ENCODE data around the gene MYO7B.
A peak's percentile ranks its signal among the peaks of the same experiment; 100 is the strongest.

MYO7B gene

DNA sequence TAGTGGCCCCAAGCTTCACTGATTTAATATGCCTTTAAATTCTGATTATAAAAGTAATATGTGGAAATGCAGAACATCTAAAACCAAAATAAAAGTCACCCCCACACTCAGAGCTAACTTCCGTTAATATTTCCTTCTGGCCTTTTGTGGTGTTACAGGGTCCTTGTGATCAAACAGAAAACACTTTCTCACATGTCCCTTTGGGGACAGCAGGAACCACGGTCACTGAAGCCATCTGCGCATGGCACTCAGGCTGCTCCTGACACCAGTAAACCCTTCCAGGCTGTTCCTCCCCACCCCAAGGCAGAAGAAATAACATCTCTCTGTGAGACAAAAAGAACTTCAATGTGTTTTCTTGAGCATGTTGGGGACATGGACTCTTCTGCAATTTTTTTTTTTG lies 85.4 kb downstream of the MYO7B start:
- CTCF ChIA-PET = interaction anchor here (0.8 kb wide), 1 partner anchor 32 kb away, joined by 3 read pairs; no protein-coding TSS in a partner anchor
- no peaks in the 10 kb centered on the region for H3K27me3 ChIP-seq (replicated peaks in 2 of 5; ENCODE audit: control insufficient read depth in 4 of 5, insufficient read depth in 5 of 5, low read length in 4 of 5)
- WGBS (ENCODE audit: insufficient coverage) = 0% methylated on average over 1 of the region's 3 CpGs
- peaks cover 0 to 39% (median 22%) of the 10 kb centered on the region in 4 experiments for H3K4me1 ChIP-seq (ENCODE audit: control extremely low read depth in 1 of 4, control insufficient read depth in 4 of 4, insufficient read depth in 4 of 4, low read length in 3 of 4)
- H3K27ac ChIP-seq (ENCODE audit: insufficient read depth in 1 of 2, low read depth in 1 of 2, low read length in 2 of 2, poor library complexity in 1 of 2, severe bottlenecking in 2 of 2) = no peak overlapping the region
- H3K9me3 ChIP-seq (ENCODE audit: control extremely low read depth in 1 of 5, control insufficient read depth in 4 of 5, insufficient read depth in 2 of 5, low read depth in 1 of 5, low read length in 4 of 5) = no peaks in the 10 kb centered on the region
- POLR2A ChIA-PET = no interaction called here
- no peak overlapping the region for H3K4me3 ChIP-seq (ENCODE audit: control insufficient read depth in 1 of 7, extremely low read depth in 1 of 7, insufficient read depth in 4 of 7, low read depth in 2 of 7, low read length in 6 of 7)
- peak; percentile 39 to 75 (median 65) for DNase-seq
- no peaks in the 10 kb centered on the region for H3K36me3 ChIP-seq (ENCODE audit: control insufficient read depth in 4 of 4, insufficient read depth in 4 of 4, low read length in 3 of 4)

DNA sequence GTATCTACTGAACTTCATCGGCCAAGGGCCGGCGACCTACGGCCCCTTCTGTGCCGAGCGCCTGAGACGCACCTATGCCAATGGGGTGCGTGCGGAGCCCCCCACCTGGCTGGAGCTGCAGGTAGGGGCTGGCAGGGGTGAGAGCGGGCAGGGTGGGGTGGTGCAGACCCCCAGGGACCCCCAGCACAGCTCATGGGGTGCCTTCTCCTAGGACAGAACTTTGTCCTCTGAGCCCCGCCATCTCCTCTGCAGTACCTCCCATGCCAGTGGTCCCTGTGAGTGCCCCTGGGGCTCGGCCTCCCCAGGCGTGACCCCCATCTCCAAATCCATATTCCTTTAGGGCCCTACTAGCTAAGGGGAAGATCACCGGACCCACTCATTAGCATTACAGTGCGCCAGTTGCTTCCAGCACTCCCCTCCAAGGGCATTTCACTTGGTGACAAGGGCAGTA lies 86.5 kb downstream of the MYO7B start:
- Histone ChIP-seq H3K9me3 (ENCODE audit: control extremely low read depth in 1 of 5, control insufficient read depth in 4 of 5, insufficient read depth in 2 of 5, low read depth in 1 of 5, low read length in 4 of 5) (no peaks in the 10 kb centered on the region), H3K27ac (ENCODE audit: insufficient read depth in 1 of 2, low read depth in 1 of 2, low read length in 2 of 2, poor library complexity in 1 of 2, severe bottlenecking in 2 of 2) (no peak overlapping the region), H3K4me1 (ENCODE audit: control extremely low read depth in 1 of 4, control insufficient read depth in 4 of 4, insufficient read depth in 4 of 4, low read length in 3 of 4) (peaks cover 0 to 32% (median 18%) of the 10 kb centered on the region in 4 experiments), H3K36me3 (ENCODE audit: control insufficient read depth in 4 of 4, insufficient read depth in 4 of 4, low read length in 3 of 4) (no peaks in the 10 kb centered on the region), H3K4me3 (ENCODE audit: control insufficient read depth in 1 of 7, extremely low read depth in 1 of 7, insufficient read depth in 4 of 7, low read depth in 2 of 7, low read length in 6 of 7) (no peak overlapping the region), H3K27me3 (replicated peaks in 2 of 5; ENCODE audit: control insufficient read depth in 4 of 5, insufficient read depth in 5 of 5, low read length in 4 of 5) (no peaks in the 10 kb centered on the region)
- POLR2A ChIA-PET = no interaction called here
- WGBS (ENCODE audit: insufficient coverage) = 100% methylated on average over 9 of the region's 15 CpGs
- DNase-seq = no peak
- CTCF ChIA-PET = interaction anchor here (0.6 kb wide), 1 partner anchor 1318 kb away, joined by 3 read pairs; no protein-coding TSS in a partner anchor

DNA sequence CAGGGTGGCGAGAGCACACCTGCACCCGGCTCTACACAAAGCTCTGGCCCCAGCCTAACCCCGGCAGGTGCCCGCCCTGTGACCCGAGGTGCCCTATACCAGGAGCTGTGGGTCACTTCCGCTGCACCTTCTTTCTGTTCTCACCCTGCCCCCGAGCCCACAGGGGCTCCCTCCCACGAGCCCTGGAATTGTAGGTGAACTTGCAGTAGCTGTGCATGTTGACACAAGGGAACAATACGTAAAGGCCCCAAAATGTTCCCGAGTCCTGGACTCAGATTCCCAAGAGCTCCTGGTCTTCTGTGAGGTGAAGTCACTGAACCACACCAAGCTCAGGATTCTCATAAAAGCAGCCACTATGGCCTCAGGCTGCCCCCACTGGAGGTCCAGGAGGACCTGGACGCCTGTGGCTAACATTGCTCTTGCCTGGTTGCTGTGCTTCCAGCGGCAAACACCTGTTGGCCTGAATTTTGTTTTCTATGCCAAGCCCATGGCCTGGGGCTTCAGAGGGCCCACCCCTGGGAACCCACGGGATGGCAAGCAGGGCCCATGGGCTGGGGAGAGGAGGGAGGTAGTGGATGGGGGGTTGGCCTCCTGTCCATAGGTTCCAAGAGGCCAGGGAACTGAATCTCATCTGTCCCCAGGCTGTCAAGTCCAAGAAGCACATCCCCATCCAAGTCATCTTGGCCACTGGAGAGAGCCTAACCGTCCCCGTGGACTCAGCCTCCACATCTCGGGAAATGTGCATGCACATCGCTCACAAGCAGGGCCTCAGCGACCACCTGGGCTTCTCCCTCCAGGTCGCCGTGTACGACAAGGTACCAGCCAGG lies 87.3 kb downstream of the MYO7B start:
- no peaks in the 10 kb centered on the region for H3K9me3 ChIP-seq (ENCODE audit: control extremely low read depth in 1 of 5, control insufficient read depth in 4 of 5, insufficient read depth in 2 of 5, low read depth in 1 of 5, low read length in 4 of 5)
- no peaks in the 10 kb centered on the region for H3K36me3 ChIP-seq (ENCODE audit: control insufficient read depth in 4 of 4, insufficient read depth in 4 of 4, low read length in 3 of 4)
- WGBS (ENCODE audit: insufficient coverage) = 98% methylated on average over 16 of the region's 21 CpGs
- no peak overlapping the region for H3K4me3 ChIP-seq (ENCODE audit: control insufficient read depth in 1 of 7, extremely low read depth in 1 of 7, insufficient read depth in 4 of 7, low read depth in 2 of 7, low read length in 6 of 7)
- H3K27ac ChIP-seq (ENCODE audit: insufficient read depth in 1 of 2, low read depth in 1 of 2, low read length in 2 of 2, poor library complexity in 1 of 2, severe bottlenecking in 2 of 2) = no peak overlapping the region
- POLR2A ChIA-PET = no interaction called here
- DNase-seq = no peak
- H3K4me1 ChIP-seq (ENCODE audit: control extremely low read depth in 1 of 4, control insufficient read depth in 4 of 4, insufficient read depth in 4 of 4, low read length in 3 of 4) = peaks cover 0 to 31% (median 18%) of the 10 kb centered on the region in 4 experiments
- H3K27me3 ChIP-seq (replicated peaks in 2 of 5; ENCODE audit: control insufficient read depth in 4 of 5, insufficient read depth in 5 of 5, low read length in 4 of 5) = no peaks in the 10 kb centered on the region
- CTCF ChIA-PET = no interaction called here

DNA sequence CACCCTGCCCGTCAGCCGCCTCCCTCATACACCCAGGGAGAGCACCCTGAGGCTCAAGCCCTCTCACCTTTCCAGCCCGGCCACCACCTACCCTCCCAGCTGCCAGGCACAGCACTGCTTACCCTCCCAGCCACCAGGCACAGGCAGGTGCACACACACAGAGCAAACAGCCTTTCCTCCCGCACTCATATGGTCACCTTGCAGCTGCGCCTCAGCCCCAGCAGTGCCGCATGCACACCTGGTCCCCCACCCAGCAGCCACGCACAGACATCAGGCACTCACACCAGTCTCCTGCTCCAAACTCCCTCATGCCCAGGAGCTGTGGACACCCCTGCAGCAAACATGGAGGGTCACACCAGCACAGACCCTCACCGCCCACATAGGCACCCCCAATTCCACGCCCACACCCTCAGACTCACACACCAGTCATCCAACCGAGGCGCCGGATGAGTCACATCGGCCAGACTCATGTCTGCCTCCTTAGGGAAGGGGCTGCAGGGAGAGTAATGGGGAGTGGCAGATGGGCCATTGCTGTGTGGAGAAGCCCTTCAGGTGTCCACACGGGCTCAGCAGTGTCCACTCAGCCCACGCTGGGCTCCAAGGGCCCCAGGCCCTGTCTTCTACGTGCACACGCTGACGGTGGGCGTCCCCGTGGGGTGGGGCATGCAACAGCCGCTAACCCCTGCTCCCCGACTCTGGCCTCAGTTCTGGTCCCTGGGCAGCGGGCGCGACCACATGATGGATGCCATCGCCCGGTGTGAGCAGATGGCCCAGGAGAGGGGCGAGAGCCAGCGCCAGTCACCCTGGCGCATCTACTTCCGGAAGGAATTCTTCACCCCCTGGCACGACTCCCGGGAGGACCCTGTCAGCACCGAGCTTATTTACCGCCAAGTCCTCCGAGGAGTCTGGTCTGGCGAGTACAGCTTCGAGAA lies 88.2 kb downstream of the MYO7B start:
- peaks cover 0 to 28% (median 18%) of the 10 kb centered on the region in 4 experiments for H3K4me1 ChIP-seq (ENCODE audit: control extremely low read depth in 1 of 4, control insufficient read depth in 4 of 4, insufficient read depth in 4 of 4, low read length in 3 of 4)
- no peak overlapping the region for H3K27ac ChIP-seq (ENCODE audit: insufficient read depth in 1 of 2, low read depth in 1 of 2, low read length in 2 of 2, poor library complexity in 1 of 2, severe bottlenecking in 2 of 2)
- 97% methylated on average over 30 of the region's 38 CpGs for WGBS (ENCODE audit: insufficient coverage)
- POLR2A ChIA-PET = no interaction called here
- no peak for DNase-seq
- no peaks in the 10 kb centered on the region for H3K9me3 ChIP-seq (ENCODE audit: control extremely low read depth in 1 of 5, control insufficient read depth in 4 of 5, insufficient read depth in 2 of 5, low read depth in 1 of 5, low read length in 4 of 5)
- CTCF ChIA-PET = interaction anchor here (1.8 kb wide), 1 partner anchor 33 kb away, joined by 6 read pairs; no protein-coding TSS in a partner anchor
- no peaks in the 10 kb centered on the region for H3K36me3 ChIP-seq (ENCODE audit: control insufficient read depth in 4 of 4, insufficient read depth in 4 of 4, low read length in 3 of 4)
- no peaks in the 10 kb centered on the region for H3K27me3 ChIP-seq (replicated peaks in 2 of 5; ENCODE audit: control insufficient read depth in 4 of 5, insufficient read depth in 5 of 5, low read length in 4 of 5)
- H3K4me3 ChIP-seq (ENCODE audit: control insufficient read depth in 1 of 7, extremely low read depth in 1 of 7, insufficient read depth in 4 of 7, low read depth in 2 of 7, low read length in 6 of 7) = no peak overlapping the region

DNA sequence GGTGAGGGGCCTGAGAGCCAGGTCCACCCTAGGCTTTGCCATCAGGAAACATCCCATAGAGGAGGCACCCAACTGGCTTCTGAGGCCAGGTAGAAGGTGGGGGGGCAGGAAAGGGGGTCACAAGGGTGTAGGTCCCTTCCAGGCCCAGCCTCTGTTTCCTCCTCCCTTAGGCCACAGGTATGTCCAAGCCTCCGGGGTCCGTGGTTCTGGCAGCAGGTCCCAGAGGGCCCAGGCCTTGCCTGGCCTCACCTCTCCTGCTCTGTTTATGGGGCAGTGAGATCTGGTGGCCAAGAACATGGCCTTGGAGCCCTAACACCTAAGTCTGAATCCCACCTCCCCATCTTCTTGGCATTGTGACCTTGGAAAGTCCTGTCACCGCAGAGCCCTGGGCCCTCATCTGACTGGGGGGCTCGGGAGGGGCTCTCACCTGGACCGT lies 88.9 kb downstream of the MYO7B start:
- Histone ChIP-seq H3K4me3 (ENCODE audit: control insufficient read depth in 1 of 7, extremely low read depth in 1 of 7, insufficient read depth in 4 of 7, low read depth in 2 of 7, low read length in 6 of 7) (no peak overlapping the region), H3K4me1 (ENCODE audit: control extremely low read depth in 1 of 4, control insufficient read depth in 4 of 4, insufficient read depth in 4 of 4, low read length in 3 of 4) (peaks cover 0 to 27% (median 18%) of the 10 kb centered on the region in 4 experiments), H3K27ac (ENCODE audit: insufficient read depth in 1 of 2, low read depth in 1 of 2, low read length in 2 of 2, poor library complexity in 1 of 2, severe bottlenecking in 2 of 2) (no peak overlapping the region), H3K27me3 (replicated peaks in 2 of 5; ENCODE audit: control insufficient read depth in 4 of 5, insufficient read depth in 5 of 5, low read length in 4 of 5) (no peaks in the 10 kb centered on the region), H3K9me3 (ENCODE audit: control extremely low read depth in 1 of 5, control insufficient read depth in 4 of 5, insufficient read depth in 2 of 5, low read depth in 1 of 5, low read length in 4 of 5) (no peaks in the 10 kb centered on the region), H3K36me3 (ENCODE audit: control insufficient read depth in 4 of 4, insufficient read depth in 4 of 4, low read length in 3 of 4) (no peaks in the 10 kb centered on the region)
- 100% methylated on average over 2 of the region's 5 CpGs for WGBS (ENCODE audit: insufficient coverage)
- ChIA-PET CTCF (interaction anchor here (1.8 kb wide), 1 partner anchor 33 kb away, joined by 6 read pairs; no protein-coding TSS in a partner anchor), POLR2A (no interaction called here)
- DNase-seq = no peak

- 95% methylated on average over 15 of the region's 23 CpGs for WGBS (ENCODE audit: insufficient coverage)
- H3K4me3 ChIP-seq (ENCODE audit: control insufficient read depth in 1 of 7, extremely low read depth in 1 of 7, insufficient read depth in 4 of 7, low read depth in 2 of 7, low read length in 6 of 7) = no peak overlapping the region
Observed at GRCh38 chr2:127624756-127625571, 89.5 kb downstream of the MYO7B start.

More at GRCh38 chr2:127624756-127625571, 89.5 kb downstream of the MYO7B start:
- POLR2A ChIA-PET = interaction anchor here (0.6 kb wide), 1 partner anchor 14 kb away, joined by 3 read pairs; no protein-coding TSS in a partner anchor
- no peaks in the 10 kb centered on the region for H3K27me3 ChIP-seq (replicated peaks in 2 of 5; ENCODE audit: control insufficient read depth in 4 of 5, insufficient read depth in 5 of 5, low read length in 4 of 5)
- DNase-seq = no peak
- H3K27ac ChIP-seq (ENCODE audit: insufficient read depth in 1 of 2, low read depth in 1 of 2, low read length in 2 of 2, poor library complexity in 1 of 2, severe bottlenecking in 2 of 2) = no peak overlapping the region
- H3K9me3 ChIP-seq (ENCODE audit: control extremely low read depth in 1 of 5, control insufficient read depth in 4 of 5, insufficient read depth in 2 of 5, low read depth in 1 of 5, low read length in 4 of 5) = no peaks in the 10 kb centered on the region
- CTCF ChIA-PET = interaction anchor here (1.8 kb wide), 1 partner anchor 34 kb away, joined by 6 read pairs; no protein-coding TSS in a partner anchor
- H3K36me3 ChIP-seq (ENCODE audit: control insufficient read depth in 4 of 4, insufficient read depth in 4 of 4, low read length in 3 of 4) = no peaks in the 10 kb centered on the region
- H3K4me1 ChIP-seq (ENCODE audit: control extremely low read depth in 1 of 4, control insufficient read depth in 4 of 4, insufficient read depth in 4 of 4, low read length in 3 of 4) = peaks cover 0 to 23% (median 18%) of the 10 kb centered on the region in 4 experiments

All from common myeloid progenitor, CD34-positive (primary cell).